Esophagus (tissue), 2 donors: ENCODE results near the gene ATF4. TPM values are rescaled to one million over a fixed set of nuclear protein-coding genes. Genes with fewer than 3 reads are reported as not detected.

Experiments
- H3K27ac ChIP-seq, 2 donors: one replicate each; pipeline ENCODE4 v1.5.1; 2013; ENCODE audit warnings: low read depth in 2 of 2, mild to moderate bottlenecking in 2 of 2, inconsistent platforms in 1 of 2, low read length in 1 of 2, moderate library complexity in 1 of 2
- H3K27me3 ChIP-seq, 2 donors: one replicate each; pipeline ENCODE4 v1.6.1; 2013; ENCODE audit warnings: low read length in 2 of 2, control low read depth in 1 of 2, mild to moderate bottlenecking in 1 of 2; ENCODE audit not compliant: insufficient read depth in 2 of 2, control insufficient read depth in 1 of 2
- H3K36me3 ChIP-seq, 2 donors: one replicate each; pipeline ENCODE4 v1.6.1; 2013; ENCODE audit warnings: low read length in 1 of 2; ENCODE audit not compliant: control insufficient read depth in 2 of 2, insufficient read depth in 2 of 2
- H3K4me1 ChIP-seq, 2 donors: one replicate each; pipeline ENCODE4 v1.6.1; 2013; ENCODE audit warnings: low read length in 1 of 2; ENCODE audit not compliant: control insufficient read depth in 2 of 2, insufficient read depth in 2 of 2
- H3K4me3 ChIP-seq, 2 donors: one replicate each; pipeline ENCODE4 v1.5.1; 2013; ENCODE audit warnings: low read length in 2 of 2, mild to moderate bottlenecking in 2 of 2, low read depth in 1 of 2, moderate library complexity in 1 of 2
- H3K9me3 ChIP-seq, 2 donors: one replicate each; pipeline ENCODE4 v1.6.1; 2013; ENCODE audit warnings: mild to moderate bottlenecking in 2 of 2, low read depth in 1 of 2, low read length in 1 of 2, moderate library complexity in 1 of 2; ENCODE audit not compliant: control insufficient read depth in 2 of 2, insufficient read depth in 1 of 2
- WGBS, 2 donors: extraction: QIAGEN DNeasy Blood & Tissue Kit; methylation state at CpG; one replicate each; pipeline ENCODE4 v1.1.7; 2013; 5-methylcytosine and 5-hydroxymethylcytosine counted together
- polyA plus RNA-seq, 2 donors: library from polyadenylated mRNA; stranded (reverse); fragments of 200-250 nt; gene quantifications; one replicate each; pipeline ENCODE4 v1.2.3, GENCODE V29; 2013
- donor health status: healthy with polysubstance abuse.
- donor health status: Bipolar disorder and iron deficiency.

The ATF4 gene
- polyA plus RNA-seq, 2 donors, result 432 to 522 TPM

DNA sequence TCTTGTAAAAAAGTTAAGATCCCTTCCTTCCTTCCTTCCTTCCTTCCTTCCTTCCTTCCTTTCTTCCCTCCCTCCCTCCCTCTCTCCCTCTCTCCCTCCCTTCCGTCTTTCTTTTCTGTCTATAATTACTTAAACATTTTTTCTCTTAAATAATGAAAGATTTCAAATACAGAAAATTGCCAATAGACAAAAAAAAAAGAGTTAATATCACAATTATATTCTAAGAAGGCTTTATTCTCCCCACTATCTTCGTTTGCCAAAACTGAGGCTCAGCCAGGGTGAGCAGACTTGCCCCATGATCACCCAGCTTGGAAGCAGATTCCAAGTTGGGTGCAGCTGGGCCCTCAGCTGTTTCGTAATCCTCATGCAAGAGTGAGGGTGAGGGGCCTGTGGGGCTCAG, 49.9 kb downstream of the ATF4 start:
- Histone ChIP-seq H3K27me3 (no peaks in the 10 kb centered on the region), H3K36me3 (no peaks in the 10 kb centered on the region), H3K4me1 (peaks cover 0 to 2% of the 10 kb centered on the region in 2 donors), H3K9me3 (no peaks in the 10 kb centered on the region), H3K27ac (no peak overlapping the region), H3K4me3 (no peak overlapping the region)
- WGBS, 2 donors, result 81 to 84% methylated on average over 3 of the region's 3 CpGs

DNA sequence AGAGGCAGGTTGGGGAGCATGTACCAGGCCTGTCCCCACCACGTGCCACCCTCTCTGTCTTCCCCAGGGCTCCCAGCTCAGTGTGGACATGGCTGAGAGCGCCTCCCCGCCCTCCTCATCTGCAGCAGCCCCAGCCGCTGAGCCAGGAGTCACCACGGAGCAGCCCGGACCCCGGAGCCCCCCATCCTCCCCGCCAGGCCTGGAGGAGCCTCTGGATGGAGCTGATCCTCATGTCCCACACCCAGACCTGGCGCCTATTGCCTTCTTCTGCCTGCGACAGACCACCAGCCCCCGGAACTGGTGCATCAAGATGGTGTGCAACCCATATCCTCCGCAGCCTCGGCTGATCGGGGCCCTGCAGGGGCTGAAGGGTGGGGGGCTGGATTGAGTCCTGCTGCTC, 50.3 kb downstream of the ATF4 start, which contains the start of gene CACNA1I:
Gene CACNA1I, plus strand, starts transcription at position 89 of the 400 bp plus-strand sequence. Its CDS starts 0 bp downstream, at position 89.
- no peaks in the 10 kb centered on the region for H3K9me3 ChIP-seq
- H3K27me3 ChIP-seq, result no peaks in the 10 kb centered on the region
- no peaks in the 10 kb centered on the region for H3K36me3 ChIP-seq
- peaks cover 0 to 2% of the 10 kb centered on the region in 2 donors for H3K4me1 ChIP-seq
- no peak within 1 kb of the TSS for H3K4me3 ChIP-seq
- 81 to 89% methylated on average over 14 of the region's 14 CpGs for WGBS, 2 donors
- H3K27ac ChIP-seq, result no peak within 1 kb of the TSS

GRCh38 chr22:39571538-39571937, 51.2 kb downstream of the ATF4 start:
- H3K36me3 ChIP-seq, result no peaks in the 10 kb centered on the region
- H3K27me3 ChIP-seq, result no peaks in the 10 kb centered on the region
- WGBS, 2 donors, result 57 to 63% methylated on average over 1 of the region's 1 CpG
- H3K4me3 ChIP-seq, result no peak overlapping the region
- no peak overlapping the region for H3K27ac ChIP-seq
- peaks cover 0 to 2% of the 10 kb centered on the region in 2 donors for H3K4me1 ChIP-seq
- H3K9me3 ChIP-seq, result no peaks in the 10 kb centered on the region

Other genes with a start within 250 kb of the ATF4 start
- 1,000 to 10,000 TPM; 1,521 to 2,885 TPM for gene RPL3, start 200.9 kb upstream of the ATF4 start, polyA plus RNA-seq
- gene SYNGR1, start 170.6 kb upstream of the ATF4 start, polyA plus RNA-seq, result 10 to 100 TPM; 32.5 to 39.8 TPM
- gene TAB1, start 120.8 kb upstream of the ATF4 start, polyA plus RNA-seq, result 10 to 100 TPM; 10.6 to 13.4 TPM
- gene MGAT3, start 63.5 kb upstream of the ATF4 start, polyA plus RNA-seq, result under 1 TPM; 0.28 to 0.36 TPM
- 1 to 10 TPM; 4.2 to 9.0 TPM for gene MIEF1, start 18.3 kb upstream of the ATF4 start, polyA plus RNA-seq
- gene RPS19BP1, start 12.2 kb downstream of the ATF4 start, polyA plus RNA-seq, result 100 to 1,000 TPM in 1 of 2 donors, 10 to 100 TPM in 1; 94.0 to 116 TPM
- under 1 TPM; 0.09 to 0.37 TPM for gene CACNA1I, start 50.2 kb downstream of the ATF4 start, polyA plus RNA-seq